Breast epithelium (tissue), 4 donors: Measurements from ENCODE around the gene VSIR. TPM values are rescaled to one million over a fixed set of nuclear protein-coding genes. Genes with fewer than 3 reads are reported as not detected.

Experiments used
- DNase-seq, 2 donors: peaks; one replicate each; pipeline ENCODE4 v3.0.0-alpha.2; 2019; ENCODE audit warnings: low spot score in 2 of 2
- H3K27ac ChIP-seq, 2 donors: fragments of 200-600 bp; sonication (generic) in 1 of 2; one replicate each; pipeline ENCODE4 v1.5.1; 2016 to 2019; ENCODE audit warnings: mild to moderate bottlenecking in 1 of 2
- H3K27me3 ChIP-seq, 2 donors: fragments of 200-600 bp; sonication (generic) in 1 of 2; one replicate each; pipeline versions ENCODE4 v1.5.1 to v1.6.0; 2017 to 2019; ENCODE audit warnings: control low read depth in 1 of 2, mild to moderate bottlenecking in 1 of 2
- H3K36me3 ChIP-seq: fragments of 200-600 bp; one replicate; pipeline ENCODE4 v1.5.1; 2019
- H3K4me1 ChIP-seq, 2 donors: fragments of 200-600 bp; sonication (generic); one replicate each; pipeline ENCODE4 v1.5.1; 2016 to 2019; ENCODE audit warnings: control low read depth in 1 of 2
- H3K4me3 ChIP-seq, 3 donors: fragments of 200-600 bp; sonication (generic); 1 replicate in 2 of 3; 2 replicates in 1 of 3; pipeline ENCODE4 v1.5.1; 2016 to 2019; ENCODE audit warnings: mild to moderate bottlenecking in 3 of 3, moderate library complexity in 2 of 3
- H3K9me3 ChIP-seq, 2 donors: fragments of 200-600 bp; sonication (generic) in 1 of 2; one replicate each; pipeline ENCODE4 v1.5.1; 2016 to 2019; ENCODE audit warnings: control low read depth in 1 of 2
- CTCF ChIP-seq, 3 donors: fragments of 450-650 bp; IDR thresholded peaks; one replicate each; pipeline ENCODE4 v1.5.1; 2016 to 2017; ENCODE audit warnings: antibody characterized with exemption in 3 of 3, mild to moderate bottlenecking in 3 of 3, moderate library complexity in 3 of 3
- POLR2A ChIP-seq: fragments of 450-650 bp; IDR thresholded peaks from one replicate; pipeline ENCODE4 v1.6.1; 2016; ENCODE audit warnings: antibody characterized with exemption, mild to moderate bottlenecking, moderate library complexity
- POLR2AphosphoS5 ChIP-seq, 3 donors: sonication (generic); formaldehyde crosslinking; IDR thresholded peaks; one replicate each; pipeline ENCODE4 v1.6.1; 2017; ENCODE audit warnings: antibody characterized with exemption in 3 of 3
- intact Hi-C: fragments of 100-400 bp; cut with DNase I; formaldehyde crosslinking; loops from one replicate; pipeline ENCODE4 v1.15.1; 2023; ENCODE audit warnings: low total_unique reads
- total RNA-seq, 3 donors: library from RNA; depleted of rRNA; stranded (reverse); fragments of >200 nt; gene quantifications; one replicate each; pipeline ENCODE4 v1.1.0, GENCODE V29; 2016

Gene VSIR
- total RNA-seq, 3 donors from 2014 or later = 33.4 to 58.7 (median 34.7) TPM

DNA sequence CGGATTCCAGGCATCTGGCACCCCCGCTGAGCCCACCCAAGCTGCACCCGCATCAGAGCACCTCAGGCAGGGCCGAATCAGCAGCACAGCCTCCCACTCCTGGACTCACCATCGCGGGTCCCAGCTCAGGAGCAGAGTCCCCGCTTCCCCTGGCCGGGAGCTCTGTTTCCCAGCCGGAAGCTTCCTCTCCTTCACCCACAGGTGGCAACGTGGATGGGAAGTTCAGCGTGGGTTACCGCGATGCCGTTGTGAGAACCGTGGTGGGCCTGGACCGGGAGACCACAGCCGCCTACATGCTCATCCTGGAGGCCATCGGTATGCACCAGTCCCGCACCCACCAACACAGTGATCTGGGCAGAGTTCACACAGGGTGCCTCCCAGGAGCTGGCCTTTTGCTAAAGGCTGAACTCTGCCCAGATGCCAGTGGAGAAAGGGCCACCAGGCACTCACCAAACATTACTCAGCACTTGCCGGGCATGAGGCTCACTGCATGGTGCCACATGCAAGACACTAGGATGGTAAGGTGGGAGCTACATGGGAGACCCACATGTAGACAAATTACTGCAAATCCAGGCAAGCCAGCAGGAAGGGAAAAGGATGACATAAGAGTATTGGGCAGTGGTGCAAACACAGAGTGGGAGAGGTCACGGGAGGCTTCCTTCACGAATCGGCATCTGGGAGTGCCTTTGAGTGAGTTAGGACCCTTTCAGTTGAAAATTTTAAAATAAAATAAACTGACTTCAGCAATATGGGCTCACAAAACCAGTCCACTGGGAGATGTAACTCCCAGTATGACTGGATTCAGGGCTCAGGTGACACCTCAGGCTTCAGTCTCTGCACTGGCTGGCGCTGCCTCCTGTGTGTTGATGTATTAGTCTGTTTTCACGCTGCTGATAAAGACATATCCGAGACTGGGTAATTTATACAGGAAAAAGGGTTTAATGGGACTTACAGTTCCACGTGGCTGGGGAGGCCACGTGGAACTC is 64.1 kb downstream of the VSIR start:
- H3K4me3 ChIP-seq = no peak overlapping the region
- no peaks in the 10 kb centered on the region for H3K36me3 ChIP-seq
- no peak for DNase-seq
- no peaks in the 10 kb centered on the region for H3K9me3 ChIP-seq
- TF ChIP-seq CTCF (IDR thresholded peaks at IDR 0.05) = no peak
- TF ChIP-seq POLR2AphosphoS5 (IDR thresholded peaks at IDR 0.05) = no peak
- no peak for TF ChIP-seq POLR2A
- no peaks in the 10 kb centered on the region for H3K27me3 ChIP-seq
- peaks cover 7 to 10% of the 10 kb centered on the region in 2 donors for H3K4me1 ChIP-seq
- intact Hi-C loops = no loop called here
- no peak overlapping the region for H3K27ac ChIP-seq

DNA sequence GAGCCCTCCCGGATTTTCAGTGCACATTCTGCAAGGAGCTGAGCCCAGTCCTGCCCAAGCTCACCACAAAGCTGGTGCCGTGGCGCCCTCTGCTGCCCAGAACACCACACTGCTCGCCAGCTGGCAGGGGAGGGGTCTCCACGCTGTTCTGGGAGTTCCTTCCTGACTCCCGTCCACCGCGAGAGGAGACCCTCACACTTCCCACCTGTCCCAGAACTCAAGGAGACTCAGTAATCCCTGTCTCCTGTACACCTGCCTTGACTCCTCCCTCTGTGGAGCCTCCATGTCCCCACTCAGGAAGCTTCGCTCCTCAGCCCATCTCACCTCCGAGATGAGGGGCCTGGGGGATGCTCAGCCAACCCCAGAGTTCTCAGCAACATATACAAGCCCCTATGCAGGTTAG is 65.0 kb downstream of the VSIR start:
- Histone ChIP-seq H3K4me3 (no peak overlapping the region), H3K27ac (no peak overlapping the region), H3K4me1 (peaks cover 0 to 5% of the 10 kb centered on the region in 2 donors), H3K36me3 (no peaks in the 10 kb centered on the region), H3K9me3 (no peaks in the 10 kb centered on the region), H3K27me3 (no peaks in the 10 kb centered on the region)
- TF ChIP-seq POLR2AphosphoS5 (IDR thresholded peaks at IDR 0.05) (peak in 1 of 3 donors; percentile 8), CTCF (IDR thresholded peaks at IDR 0.05) (peak; percentile 22 to 79 (median 63)), POLR2A (no peak)
- no peak for DNase-seq
- intact Hi-C loops = no loop called here

DNA sequence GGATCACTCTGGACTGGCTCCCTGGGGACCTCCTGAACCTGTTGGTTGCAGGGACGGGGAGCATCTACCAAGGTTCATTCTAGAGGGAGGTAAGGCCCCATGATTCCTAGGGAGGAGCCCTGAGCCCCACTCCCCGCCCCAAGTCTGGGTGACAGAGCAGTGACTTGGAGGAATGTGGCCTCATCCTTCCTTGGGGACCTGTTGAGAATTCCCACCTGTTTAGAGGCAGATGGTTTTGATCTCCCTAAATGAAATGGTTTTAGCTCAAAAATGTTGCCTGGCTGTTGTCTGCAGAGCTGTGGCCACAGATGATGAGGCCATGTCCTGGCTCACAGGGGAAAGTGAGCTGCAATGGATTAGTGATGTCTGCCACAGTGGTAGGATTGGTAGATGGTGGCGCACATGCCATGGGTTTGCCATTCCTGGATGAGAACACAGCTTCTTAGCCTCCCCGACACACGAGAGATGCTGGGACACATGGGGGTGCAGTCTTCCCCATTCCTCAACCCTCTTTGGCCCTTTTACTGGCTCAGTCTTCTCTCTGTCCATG is 66.0 kb downstream of the VSIR start:
- DNase-seq = no peak
- intact Hi-C loops = no loop called here
- no peak overlapping the region for H3K4me3 ChIP-seq
- no peaks in the 10 kb centered on the region for H3K36me3 ChIP-seq
- H3K9me3 ChIP-seq = no peaks in the 10 kb centered on the region
- H3K27me3 ChIP-seq = no peaks in the 10 kb centered on the region
- no peaks in the 10 kb centered on the region for H3K4me1 ChIP-seq
- no peak overlapping the region for H3K27ac ChIP-seq
- TF ChIP-seq CTCF (IDR thresholded peaks at IDR 0.05) (no peak), POLR2A (no peak), POLR2AphosphoS5 (IDR thresholded peaks at IDR 0.05) (no peak)

GRCh38 chr10:71706216-71707121 is 66.9 kb downstream of the VSIR start:
- intact Hi-C loops = no loop called here
- H3K36me3 ChIP-seq = no peaks in the 10 kb centered on the region
- no peaks in the 10 kb centered on the region for H3K4me1 ChIP-seq

More at GRCh38 chr10:71706216-71707121, 66.9 kb downstream of the VSIR start:
- no peaks in the 10 kb centered on the region for H3K27me3 ChIP-seq
- H3K9me3 ChIP-seq = no peaks in the 10 kb centered on the region
- no peak overlapping the region for H3K27ac ChIP-seq
- H3K4me3 ChIP-seq = no peak overlapping the region
- TF ChIP-seq POLR2A = no peak
- no peak for TF ChIP-seq POLR2AphosphoS5 (IDR thresholded peaks at IDR 0.05)
- TF ChIP-seq CTCF (IDR thresholded peaks at IDR 0.05) = no peak
- no peak for DNase-seq
